Measurements from ENCODE around the gene CYP1B1. TPM values are rescaled to one million over a fixed set of nuclear protein-coding genes. Genes with fewer than 3 reads are reported as not detected.
"Not testable (repeated sequence)": the region's sequence is repeated elsewhere in the genome, so short reads cannot be mapped to it uniquely, and the experiment has no call there.

The CYP1B1 gene
- total and polyA plus RNA-seq, 2 experiments from 2014 or later: 0.06 TPM; not detected in 1

DNA sequence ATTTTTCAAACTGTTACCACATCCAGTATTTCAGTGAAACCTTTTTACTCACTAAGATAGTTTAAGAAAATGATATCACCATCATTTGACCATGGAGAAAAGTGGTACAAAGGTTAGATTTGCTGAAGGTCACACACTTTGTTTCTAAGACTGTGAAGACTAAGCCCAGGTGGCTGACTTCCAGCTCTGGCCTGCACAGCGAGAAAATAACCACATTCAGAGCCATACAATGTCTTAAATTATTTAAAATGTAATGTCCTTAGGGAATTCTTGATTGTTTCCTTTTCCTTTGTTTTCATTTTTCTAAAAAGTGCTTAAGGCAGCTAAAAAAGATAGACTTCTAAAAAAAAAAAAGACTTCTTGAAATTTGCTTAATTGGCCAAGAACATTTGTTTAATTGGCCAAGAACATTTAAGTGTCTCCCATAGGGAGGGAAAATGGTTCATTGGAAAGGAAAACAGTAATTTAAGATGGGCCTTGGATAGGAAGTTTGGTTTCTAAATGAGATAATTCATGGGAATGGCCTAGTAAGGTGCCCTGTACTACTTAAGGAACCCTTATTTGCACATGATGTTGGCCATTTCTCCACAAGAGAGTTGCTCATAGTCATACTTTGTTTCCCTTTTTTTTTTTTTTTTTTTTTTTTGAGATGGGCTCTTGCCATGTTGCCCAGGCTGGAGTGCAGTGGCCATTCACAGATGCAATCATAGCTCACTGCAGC, 45.2 kb downstream of the CYP1B1 start:
- DNase-seq (ENCODE audit: low read depth in 1 of 2, low spot score in 1 of 2): peak in 1 of 2 donors; percentile 38
- no peaks in the 10 kb centered on the region for H3K9me3 ChIP-seq (ENCODE audit: low read depth)
- no peak overlapping the region for H3K27ac ChIP-seq
- TF ChIP-seq, protein P1, sequence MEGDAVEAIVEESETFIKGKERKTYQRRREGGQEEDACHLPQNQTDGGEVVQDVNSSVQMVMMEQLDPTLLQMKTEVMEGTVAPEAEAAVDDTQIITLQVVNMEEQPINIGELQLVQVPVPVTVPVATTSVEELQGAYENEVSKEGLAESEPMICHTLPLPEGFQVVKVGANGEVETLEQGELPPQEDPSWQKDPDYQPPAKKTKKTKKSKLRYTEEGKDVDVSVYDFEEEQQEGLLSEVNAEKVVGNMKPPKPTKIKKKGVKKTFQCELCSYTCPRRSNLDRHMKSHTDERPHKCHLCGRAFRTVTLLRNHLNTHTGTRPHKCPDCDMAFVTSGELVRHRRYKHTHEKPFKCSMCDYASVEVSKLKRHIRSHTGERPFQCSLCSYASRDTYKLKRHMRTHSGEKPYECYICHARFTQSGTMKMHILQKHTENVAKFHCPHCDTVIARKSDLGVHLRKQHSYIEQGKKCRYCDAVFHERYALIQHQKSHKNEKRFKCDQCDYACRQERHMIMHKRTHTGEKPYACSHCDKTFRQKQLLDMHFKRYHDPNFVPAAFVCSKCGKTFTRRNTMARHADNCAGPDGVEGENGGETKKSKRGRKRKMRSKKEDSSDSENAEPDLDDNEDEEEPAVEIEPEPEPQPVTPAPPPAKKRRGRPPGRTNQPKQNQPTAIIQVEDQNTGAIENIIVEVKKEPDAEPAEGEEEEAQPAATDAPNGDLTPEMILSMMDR (IDR thresholded peaks at IDR 0.05; ENCODE audit: low read depth, low read length): no peak
- no peak overlapping the region for H3K4me3 ChIP-seq
- no peaks in the 10 kb centered on the region for H3K27me3 ChIP-seq
- H3K36me3 ChIP-seq: no peaks in the 10 kb centered on the region
- H3K4me1 ChIP-seq (ENCODE audit: low read depth): no peaks in the 10 kb centered on the region

- H3K36me3 ChIP-seq: no peaks in the 10 kb centered on the region
- H3K4me3 ChIP-seq: no peak overlapping the region
- TF ChIP-seq, protein P1 (IDR thresholded peaks at IDR 0.05; ENCODE audit: low read depth, low read length): no peak
- no peak overlapping the region for H3K27ac ChIP-seq
- H3K4me1 ChIP-seq (ENCODE audit: low read depth): no peaks in the 10 kb centered on the region
- no peak for DNase-seq (ENCODE audit: low read depth in 1 of 2, low spot score in 1 of 2)
- no peaks in the 10 kb centered on the region for H3K27me3 ChIP-seq
- H3K9me3 ChIP-seq (ENCODE audit: low read depth): no peaks in the 10 kb centered on the region
These were observed 46.4 kb downstream of the CYP1B1 start for GRCh38 chr2:38029512-38029911.

GRCh38 chr2:38028829-38029228, 47.1 kb downstream of the CYP1B1 start:
- H3K4me1 ChIP-seq (ENCODE audit: low read depth): no peaks in the 10 kb centered on the region
- no peaks in the 10 kb centered on the region for H3K27me3 ChIP-seq
- no peaks in the 10 kb centered on the region for H3K9me3 ChIP-seq (ENCODE audit: low read depth)
- no peak overlapping the region for H3K4me3 ChIP-seq
- no peaks in the 10 kb centered on the region for H3K36me3 ChIP-seq
- H3K27ac ChIP-seq: no peak overlapping the region
- TF ChIP-seq, protein P1 (IDR thresholded peaks at IDR 0.05; ENCODE audit: low read depth, low read length): no peak
- DNase-seq (ENCODE audit: low read depth in 1 of 2, low spot score in 1 of 2): no peak

GRCh38 chr2:38026846-38027245, 49.1 kb downstream of the CYP1B1 start:
- H3K36me3 ChIP-seq: no peaks in the 10 kb centered on the region
- H3K4me1 ChIP-seq (ENCODE audit: low read depth): no peaks in the 10 kb centered on the region
- TF ChIP-seq, protein P1 (IDR thresholded peaks at IDR 0.05; ENCODE audit: low read depth, low read length): no peak
- no peak overlapping the region for H3K4me3 ChIP-seq
- no peaks in the 10 kb centered on the region for H3K27me3 ChIP-seq
- H3K9me3 ChIP-seq (ENCODE audit: low read depth): no peaks in the 10 kb centered on the region
- DNase-seq (ENCODE audit: low read depth in 1 of 2, low spot score in 1 of 2): no peak
- H3K27ac ChIP-seq: no peak overlapping the region

GRCh38 chr2:38021589-38021988, 54.4 kb downstream of the CYP1B1 start:
- H3K27ac ChIP-seq: no peak overlapping the region
- no peak for DNase-seq (ENCODE audit: low read depth in 1 of 2, low spot score in 1 of 2)
- H3K4me1 ChIP-seq (ENCODE audit: low read depth): no peaks in the 10 kb centered on the region
- H3K36me3 ChIP-seq: no peaks in the 10 kb centered on the region
- no peaks in the 10 kb centered on the region for H3K9me3 ChIP-seq (ENCODE audit: low read depth)
- no peak overlapping the region for H3K4me3 ChIP-seq
- TF ChIP-seq, protein P1 (IDR thresholded peaks at IDR 0.05; ENCODE audit: low read depth, low read length): no peak
- no peaks in the 10 kb centered on the region for H3K27me3 ChIP-seq

- not testable (repeated sequence) for H3K27ac ChIP-seq; H3K4me1 ChIP-seq (ENCODE audit: low read depth); H3K36me3 ChIP-seq; H3K4me3 ChIP-seq; DNase-seq (ENCODE audit: low read depth in 1 of 2, low spot score in 1 of 2); H3K27me3 ChIP-seq; H3K9me3 ChIP-seq (ENCODE audit: low read depth)
These were observed 55.4 kb downstream of the CYP1B1 start for GRCh38 chr2:38020359-38021069.

Data from cardiac muscle cell (in vitro differentiated cells and primary cell).